ENCODE data around the gene ORM2.
"Not testable (repeated sequence)": the region's sequence is repeated elsewhere in the genome, so short reads cannot be mapped to it uniquely, and the experiment has no call there.

The ORM2 gene

GRCh38 chr9:114324492-114324891 lies 5.2 kb upstream of the ORM2 start:
- no peak for TF ChIP-seq CTCF (IDR thresholded peaks at IDR 0.05; ENCODE audit: control insufficient read depth, extremely low read depth, insufficient read depth)
- DNase-seq (ENCODE audit: low read depth), result no peak
- H3K4me3 ChIP-seq (ENCODE audit: low read depth, low read length), result no peak overlapping the region

- H3K4me3 ChIP-seq (ENCODE audit: low read depth, low read length); DNase-seq (ENCODE audit: low read depth): not testable (repeated sequence)
These were observed 4.7 kb upstream of the ORM2 start for GRCh38 chr9:114324965-114325364.

GRCh38 chr9:114325684-114326254 lies 3.9 kb upstream of the ORM2 start:
- not testable (repeated sequence) for H3K4me3 ChIP-seq (ENCODE audit: low read depth, low read length); DNase-seq (ENCODE audit: low read depth)

- no peak for TF ChIP-seq CTCF (IDR thresholded peaks at IDR 0.05; ENCODE audit: control insufficient read depth, extremely low read depth, insufficient read depth)
- H3K4me3 ChIP-seq (ENCODE audit: low read depth, low read length), result no peak overlapping the region
- DNase-seq (ENCODE audit: low read depth), result no peak
These were observed 1.9 kb upstream of the ORM2 start for GRCh38 chr9:114327749-114328148.

- not testable (repeated sequence) for H3K4me3 ChIP-seq (ENCODE audit: low read depth, low read length); DNase-seq (ENCODE audit: low read depth)
These were observed 1.3 kb upstream of the ORM2 start for GRCh38 chr9:114328357-114328820.

GRCh38 chr9:114328937-114329624 lies 588 bp upstream of the ORM2 start:
- DNase-seq (ENCODE audit: low read depth); H3K4me3 ChIP-seq (ENCODE audit: low read depth, low read length): not testable (repeated sequence)

- no peak overlapping the region for H3K4me3 ChIP-seq (ENCODE audit: low read depth, low read length)
- no peak for DNase-seq (ENCODE audit: low read depth)
- TF ChIP-seq CTCF (IDR thresholded peaks at IDR 0.05; ENCODE audit: control insufficient read depth, extremely low read depth, insufficient read depth), result no peak
These were observed 967 bp downstream of the ORM2 start for GRCh38 chr9:114330636-114331035.

GRCh38 chr9:114331229-114332195 lies 1.8 kb downstream of the ORM2 start:
- H3K4me3 ChIP-seq (ENCODE audit: low read depth, low read length); DNase-seq (ENCODE audit: low read depth): not testable (repeated sequence)

- not testable (repeated sequence) for DNase-seq (ENCODE audit: low read depth); H3K4me3 ChIP-seq (ENCODE audit: low read depth, low read length)
These were observed 2.9 kb downstream of the ORM2 start for GRCh38 chr9:114332474-114333040.

- DNase-seq (ENCODE audit: low read depth); H3K4me3 ChIP-seq (ENCODE audit: low read depth, low read length): not testable (repeated sequence)
These were observed 4.0 kb downstream of the ORM2 start for GRCh38 chr9:114333718-114334117.

Measured in LNCaP clone FGC (cell line).